HepG2 (cell line): Measurements from ENCODE around the gene NAPEPLD. TPM values are rescaled to one million over a fixed set of nuclear protein-coding genes. Genes with fewer than 3 reads are reported as not detected.

Source experiments
- ATAC-seq: fragments of 200-7000 bp; cut with Tn5 transposase; 3 replicates; pipeline ENCODE4 v1.9.1; 2020; ENCODE audit warnings: mild to moderate bottlenecking, moderate library complexity
- BruUV-seq: library from RNA; stranded (reverse); fragments of 400-500 nt; replicated peaks from 2 replicates; lab custom pipeline; 2021; lab: Mats Ljungman, UMichigan
- CTCF ChIA-PET: fragments of 300-600 bp; formaldehyde crosslinking; extraction: SDS; loops from one replicate; lab custom pipeline; 2021; ENCODE audit warnings: low total read pairs, inconsistent platforms, low intra/inter-chr PET ratio; lab: Yijun Ruan, JAX
- POLR2A ChIA-PET: fragments of 350-600 bp; sonication (Branson Sonifier 250); formaldehyde crosslinking; loops from one replicate; lab custom pipeline; 2020; ENCODE audit warnings: antibody characterized with exemption, inconsistent platforms; lab: Yijun Ruan, JAX
- DNase-seq: peaks from one replicate; pipeline ENCODE4 v3.0.0-alpha.2; 2015; ENCODE audit warnings: low spot score
- FAIRE-seq: peaks from 3 replicates; lab custom pipeline; 2011; peaks lifted over from hg19 to GRCh38; lab: Jason Lieb, UNC
- H2AFZ ChIP-seq: one replicate; pipeline ENCODE4 v1.6.1; 2011; ENCODE audit warnings: low read length, inconsistent platforms
- H3K27ac ChIP-seq: fragments of 300-600 bp; 3 replicates; pipeline ENCODE4 v1.8.0; 2011; ENCODE audit warnings: mixed run types, mild to moderate bottlenecking, mixed read lengths, low read length, inconsistent platforms; ENCODE audit not compliant: insufficient read depth; ENCODE audit errors: extremely low read length
- H3K27me3 ChIP-seq, 2 experiments: fragments of 200-600 bp in 1 of 2; 2 replicates in 1 of 2; 3 replicates in 1 of 2; pipeline versions ENCODE4 v1.6.0 to v1.8.0; 2011; ENCODE audit warnings: low read length in 2 of 2, mild to moderate bottlenecking in 2 of 2, moderate library complexity in 2 of 2, inconsistent platforms in 1 of 2; ENCODE audit not compliant: insufficient read depth in 2 of 2, control insufficient read depth in 1 of 2
- H3K36me3 ChIP-seq, 2 experiments: fragments of 200-600 bp in 1 of 2; replicated peaks in 1 of 2; 2 replicates in 1 of 2; 3 replicates in 1 of 2; pipeline versions ENCODE4 v1.5.1 to v1.8.0; 2011; ENCODE audit warnings: low read length in 2 of 2, inconsistent platforms in 1 of 2; ENCODE audit not compliant: insufficient read depth in 2 of 2, control insufficient read depth in 1 of 2
- H3K4me1 ChIP-seq: 2 replicates; pipeline ENCODE4 v1.5.1; 2012; ENCODE audit warnings: low read length, inconsistent platforms; ENCODE audit not compliant: insufficient read depth
- H3K4me2 ChIP-seq: 2 replicates; pipeline ENCODE4 v1.6.0; 2011; ENCODE audit warnings: low read depth, low read length, inconsistent platforms
- H3K4me3 ChIP-seq, 3 experiments: fragments of 200-600 bp in 1 of 3; sonication (generic), shearing (Covaris generic) in 1 of 3; replicated peaks in 1 of 3; 2 replicates each; pipeline ENCODE4 v1.5.1; 2011 to 2016; ENCODE audit warnings: low read length in 3 of 3, inconsistent platforms in 2 of 3, low read depth in 2 of 3, mild to moderate bottlenecking in 2 of 3, control low read depth in 1 of 3, mixed read lengths in 1 of 3; ENCODE audit not compliant: insufficient read depth in 1 of 3
- H3K79me2 ChIP-seq: one replicate; pipeline ENCODE4 v1.6.1; 2011; ENCODE audit warnings: low read length, inconsistent platforms; ENCODE audit not compliant: insufficient read depth
- H3K9ac ChIP-seq: 2 replicates; pipeline ENCODE4 v1.6.0; 2011; ENCODE audit warnings: mild to moderate bottlenecking, low read depth, low read length, inconsistent platforms; ENCODE audit not compliant: insufficient read depth
- H3K9me3 ChIP-seq: 2 replicates; pipeline ENCODE4 v1.5.1; 2012; ENCODE audit warnings: mild to moderate bottlenecking, low read length
- H4K20me1 ChIP-seq: 2 replicates; pipeline ENCODE4 v1.6.0; 2011; ENCODE audit warnings: inconsistent platforms, mild to moderate bottlenecking, low read length, moderate library complexity; ENCODE audit not compliant: insufficient read depth
- CERS6 ChIP-seq: sonication (generic); formaldehyde crosslinking; IDR thresholded peaks from 2 replicates; pipeline ENCODE4 v1.5.0; 2020; ENCODE audit warnings: missing genetic modification reagents
- KAT7 ChIP-seq: IDR thresholded peaks from 2 replicates; pipeline ENCODE4 v1.6.1; 2018; ENCODE audit warnings: borderline replicate concordance, missing compliant biosample characterization
- NFRKB ChIP-seq: fragments of 450-650 bp; IDR thresholded peaks from 2 replicates; pipeline ENCODE4 v1.6.1; 2017
- SP2 ChIP-seq: sonication (generic); formaldehyde crosslinking; IDR thresholded peaks from 2 replicates; pipeline ENCODE4 v1.5.1; 2020; ENCODE audit warnings: mild to moderate bottlenecking, missing genetic modification reagents
- TRIM22 ChIP-seq: fragments of 450-650 bp; IDR thresholded peaks from 2 replicates; pipeline ENCODE4 v1.6.1; 2017
- ZBTB37 ChIP-seq: sonication (generic); formaldehyde crosslinking; IDR thresholded peaks from 2 replicates; pipeline ENCODE4 v1.4.0; 2020; ENCODE audit warnings: mild to moderate bottlenecking, missing genetic modification reagents
- ZFP36L1 ChIP-seq: sonication (generic); formaldehyde crosslinking; IDR thresholded peaks from 2 replicates; pipeline ENCODE4 v1.8.0; 2022; ENCODE audit warnings: mild to moderate bottlenecking, missing genetic modification reagents, moderate library complexity
- WGBS: methylation state at CpG from one replicate; pipeline ENCODE4 v1.1.6; 2017; ENCODE audit warnings: low lambda C conversion rate; 5-methylcytosine and 5-hydroxymethylcytosine counted together
- in situ Hi-C: cut with HindIII; loops from 2 replicates; pipeline ENCODE4 v1.10.0; 2017; ENCODE audit warnings: low pct_unique_long_range_greater_than_20kb; ENCODE audit not compliant: extremely low pct_ligation_motif_present
- intact Hi-C: fragments of 100-400 bp; cut with micrococcal nuclease; formaldehyde crosslinking; loops from one replicate; pipeline ENCODE4 v1.10.0; 2022; ENCODE audit not compliant: unreplicated experiment
- polyA plus RNA-seq, 8 experiments: library from polyadenylated mRNA; depleted of rRNA in 3 of 8; stranded (reverse) in 7 of 8; unstranded in 1 of 8; fragments of >200 nt; fragmentation: Illumina TruSeq in 4 of 8; extraction: Trizol in 4 of 8; gene quantifications; 2 replicates each; pipeline versions ENCODE4 v1.2.1 to v1.2.3, GENCODE V29; 2011 to 2016; ENCODE audit warnings: low read depth in 4 of 8, missing spikeins in 1 of 8, mixed read lengths in 1 of 8; ENCODE audit not compliant: insufficient read depth in 1 of 8
- total RNA-seq, 5 experiments: library from RNA; depleted of rRNA; stranded (reverse); fragments of >200 nt; fragmentation: Illumina TruSeq; extraction: Trizol; gene quantifications; 2 replicates each; pipeline ENCODE4 v1.2.3, GENCODE V29; 2016; ENCODE audit warnings: low read depth in 1 of 5
- TF ChIP-seq, protein P1 (sequence below): sonication (generic); formaldehyde crosslinking; IDR thresholded peaks from 2 replicates; pipeline ENCODE4 v1.5.1; 2020; ENCODE audit warnings: mild to moderate bottlenecking, missing genetic modification reagents, moderate library complexity
- TF ChIP-seq, protein P2 (sequence below): sonication (generic); IDR thresholded peaks from 2 replicates; pipeline ENCODE4 v1.6.1; 2016; ENCODE audit warnings: low read depth, borderline replicate concordance

NAPEPLD gene
- total and polyA plus RNA-seq, 2 of the 13 experiments (the other 11 are each of a cell fraction or from before 2014, with no cell fraction given) = 3.4 to 5.6 TPM

DNA sequence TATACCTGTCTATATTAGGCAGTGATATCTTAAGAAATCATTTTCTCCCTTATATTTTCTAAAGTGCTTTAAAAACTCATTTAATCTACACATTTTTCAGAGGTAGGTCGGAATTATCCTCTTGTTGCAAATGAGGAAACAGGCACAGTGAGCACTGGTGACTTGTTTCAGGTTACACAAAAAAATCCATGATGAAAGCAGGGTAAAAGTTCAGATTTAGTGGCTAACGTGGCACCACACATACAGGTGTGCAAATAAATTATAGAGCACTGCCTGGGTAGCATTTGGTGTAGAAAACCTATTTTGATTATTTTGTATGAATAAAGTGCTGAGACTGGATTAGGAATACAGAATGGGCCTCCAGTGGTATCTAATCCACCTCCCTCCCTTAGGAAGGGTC is 47.4 kb downstream of the NAPEPLD start:
- Histone ChIP-seq H3K27ac (no peak overlapping the region), H3K27me3 (no peaks in the 10 kb centered on the region), H3K36me3 (peaks cover 0 to 3% of the 10 kb centered on the region in 2 experiments; a peak in 2 of 5 replicates), H2AFZ (no peak overlapping the region), H4K20me1 (no peaks in the 10 kb centered on the region), H3K4me3 (no peak overlapping the region), H3K9me3 (no peaks in the 10 kb centered on the region), H3K4me2 (no peak overlapping the region), H3K79me2 (no peaks in the 10 kb centered on the region), H3K9ac (no peak overlapping the region), H3K4me1 (peaks cover 15% of the 10 kb centered on the region)
- intact Hi-C loops = no loop called here
- BruUV-seq = no TSS peak
- CTCF ChIA-PET = no interaction called here
- FAIRE-seq (no peak), DNase-seq (no peak), ATAC-seq (no peak)
- WGBS = 45% methylated on average over 2 of the region's 2 CpGs
- POLR2A ChIA-PET = interaction anchor here (1.6 kb wide), 1 partner anchor 27 kb away, joined by 5 read pairs; the partner anchor contains the start of genes ARMC10 and FBXL13
- in situ Hi-C loops = no loop called here
- TF ChIP-seq SP2 (CRISPR knock-in tag) (no peak), NFRKB (no peak)
- TF ChIP-seq, protein P1, sequence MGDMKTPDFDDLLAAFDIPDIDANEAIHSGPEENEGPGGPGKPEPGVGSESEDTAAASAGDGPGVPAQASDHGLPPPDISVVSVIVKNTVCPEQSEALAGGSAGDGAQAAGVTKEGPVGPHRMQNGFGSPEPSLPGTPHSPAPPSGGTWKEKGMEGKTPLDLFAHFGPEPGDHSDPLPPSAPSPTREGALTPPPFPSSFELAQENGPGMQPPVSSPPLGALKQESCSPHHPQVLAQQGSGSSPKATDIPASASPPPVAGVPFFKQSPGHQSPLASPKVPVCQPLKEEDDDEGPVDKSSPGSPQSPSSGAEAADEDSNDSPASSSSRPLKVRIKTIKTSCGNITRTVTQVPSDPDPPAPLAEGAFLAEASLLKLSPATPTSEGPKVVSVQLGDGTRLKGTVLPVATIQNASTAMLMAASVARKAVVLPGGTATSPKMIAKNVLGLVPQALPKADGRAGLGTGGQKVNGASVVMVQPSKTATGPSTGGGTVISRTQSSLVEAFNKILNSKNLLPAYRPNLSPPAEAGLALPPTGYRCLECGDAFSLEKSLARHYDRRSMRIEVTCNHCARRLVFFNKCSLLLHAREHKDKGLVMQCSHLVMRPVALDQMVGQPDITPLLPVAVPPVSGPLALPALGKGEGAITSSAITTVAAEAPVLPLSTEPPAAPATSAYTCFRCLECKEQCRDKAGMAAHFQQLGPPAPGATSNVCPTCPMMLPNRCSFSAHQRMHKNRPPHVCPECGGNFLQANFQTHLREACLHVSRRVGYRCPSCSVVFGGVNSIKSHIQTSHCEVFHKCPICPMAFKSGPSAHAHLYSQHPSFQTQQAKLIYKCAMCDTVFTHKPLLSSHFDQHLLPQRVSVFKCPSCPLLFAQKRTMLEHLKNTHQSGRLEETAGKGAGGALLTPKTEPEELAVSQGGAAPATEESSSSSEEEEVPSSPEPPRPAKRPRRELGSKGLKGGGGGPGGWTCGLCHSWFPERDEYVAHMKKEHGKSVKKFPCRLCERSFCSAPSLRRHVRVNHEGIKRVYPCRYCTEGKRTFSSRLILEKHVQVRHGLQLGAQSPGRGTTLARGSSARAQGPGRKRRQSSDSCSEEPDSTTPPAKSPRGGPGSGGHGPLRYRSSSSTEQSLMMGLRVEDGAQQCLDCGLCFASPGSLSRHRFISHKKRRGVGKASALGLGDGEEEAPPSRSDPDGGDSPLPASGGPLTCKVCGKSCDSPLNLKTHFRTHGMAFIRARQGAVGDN (CRISPR knock-in tag) = no peak

- Histone ChIP-seq H2AFZ (no peak overlapping the region), H3K4me2 (no peak overlapping the region), H3K79me2 (no peaks in the 10 kb centered on the region), H3K27ac (no peak overlapping the region), H3K4me1 (peaks cover 3% of the 10 kb centered on the region; the same call in 1 of the 2 replicates), H3K4me3 (no peak overlapping the region), H4K20me1 (no peaks in the 10 kb centered on the region), H3K27me3 (no peaks in the 10 kb centered on the region), H3K9ac (no peak overlapping the region), H3K9me3 (no peaks in the 10 kb centered on the region), H3K36me3 (peaks cover 0 to 3% of the 10 kb centered on the region in 2 experiments; a peak in 2 of 5 replicates)
- no peak for ATAC-seq
- CTCF ChIA-PET = no interaction called here
- POLR2A ChIA-PET = no interaction called here
- 65% methylated on average over 3 of the region's 3 CpGs for WGBS
- no TSS peak for BruUV-seq
- intact Hi-C loops (no loop called here), in situ Hi-C loops (no loop called here)
- DNase-seq = no peak
- no peak for FAIRE-seq
- no peak for TF ChIP-seq CERS6 (CRISPR knock-in tag)
- TF ChIP-seq, protein P2, sequence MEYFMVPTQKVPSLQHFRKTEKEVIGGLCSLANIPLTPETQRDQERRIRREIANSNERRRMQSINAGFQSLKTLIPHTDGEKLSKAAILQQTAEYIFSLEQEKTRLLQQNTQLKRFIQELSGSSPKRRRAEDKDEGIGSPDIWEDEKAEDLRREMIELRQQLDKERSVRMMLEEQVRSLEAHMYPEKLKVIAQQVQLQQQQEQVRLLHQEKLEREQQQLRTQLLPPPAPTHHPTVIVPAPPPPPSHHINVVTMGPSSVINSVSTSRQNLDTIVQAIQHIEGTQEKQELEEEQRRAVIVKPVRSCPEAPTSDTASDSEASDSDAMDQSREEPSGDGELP = no peak
- TF ChIP-seq ZBTB37 (CRISPR knock-in tag) = no peak
- TF ChIP-seq ZFP36L1 (CRISPR knock-in tag) = no peak
- no peak for TF ChIP-seq TRIM22
- TF ChIP-seq KAT7 = no peak
Measured at GRCh38 chr7:103100348-103100747, 48.6 kb downstream of the NAPEPLD start.
